ENCODE measurements around the gene SPDYE3. TPM values are rescaled to one million over a fixed set of nuclear protein-coding genes. Genes with fewer than 3 reads are reported as not detected.

SPDYE3 gene
- total RNA-seq, 1 donor = under 0.01 TPM

- DNase-seq (ENCODE audit: low read depth) = no peak
- TF ChIP-seq CTCF (IDR thresholded peaks at IDR 0.05; ENCODE audit: insufficient read depth, low read depth, low read length) = no peak
- H3K4me3 ChIP-seq (ENCODE audit: low read depth, low read length) = no peak overlapping the region
Observed at GRCh38 chr7:100366411-100367250, 59.1 kb downstream of the SPDYE3 start.

GRCh38 chr7:100367251-100367620 lies 59.7 kb downstream of the SPDYE3 start:
- no peak for TF ChIP-seq CTCF (IDR thresholded peaks at IDR 0.05; ENCODE audit: insufficient read depth, low read depth, low read length)
- DNase-seq (ENCODE audit: low read depth) = no peak
- H3K4me3 ChIP-seq (ENCODE audit: low read depth, low read length) = no peak overlapping the region

- DNase-seq (ENCODE audit: low read depth) = no peak
- no peak overlapping the region for H3K4me3 ChIP-seq (ENCODE audit: low read depth, low read length)
- no peak for TF ChIP-seq CTCF (IDR thresholded peaks at IDR 0.05; ENCODE audit: insufficient read depth, low read depth, low read length)
Observed at GRCh38 chr7:100367676-100368613, 60.4 kb downstream of the SPDYE3 start.

- no peak for DNase-seq (ENCODE audit: low read depth)
- no peak overlapping the region for H3K4me3 ChIP-seq (ENCODE audit: low read depth, low read length)
- TF ChIP-seq CTCF (IDR thresholded peaks at IDR 0.05; ENCODE audit: insufficient read depth, low read depth, low read length) = no peak
Observed at GRCh38 chr7:100369105-100369504, 61.6 kb downstream of the SPDYE3 start.

GRCh38 chr7:100370303-100370702 lies 62.8 kb downstream of the SPDYE3 start:
- no peak for TF ChIP-seq CTCF (IDR thresholded peaks at IDR 0.05; ENCODE audit: insufficient read depth, low read depth, low read length)
- no peak overlapping the region for H3K4me3 ChIP-seq (ENCODE audit: low read depth, low read length)
- no peak for DNase-seq (ENCODE audit: low read depth)

- H3K4me3 ChIP-seq (ENCODE audit: low read depth, low read length) = no peak overlapping the region
- DNase-seq (ENCODE audit: low read depth) = no peak
- no peak for TF ChIP-seq CTCF (IDR thresholded peaks at IDR 0.05; ENCODE audit: insufficient read depth, low read depth, low read length)
Observed at GRCh38 chr7:100370746-100371145, 63.2 kb downstream of the SPDYE3 start.
